BLaER1 treated with 17β-estradiol and CSF1 and Interleukin-3, amounts not matched to agents 10 nM and 100 nM (cell line): ENCODE measurements around the gene SLC1A2.

Source experiments
- H3K27ac ChIP-seq, 11 experiments: shearing (Covaris generic); formaldehyde crosslinking; 2 replicates each; pipeline ENCODE4 v1.8.1; 2022
- H3K27me3 ChIP-seq, 11 experiments: shearing (Covaris generic); formaldehyde crosslinking; 2 replicates each; pipeline ENCODE4 v1.8.1; 2022
- H3K36me3 ChIP-seq, 11 experiments: shearing (Covaris generic); formaldehyde crosslinking; 2 replicates each; pipeline ENCODE4 v1.8.1; 2022
- H3K4me1 ChIP-seq, 10 experiments: shearing (Covaris generic); formaldehyde crosslinking; 2 replicates each; pipeline ENCODE4 v1.8.1; 2022
- H3K4me2 ChIP-seq, 11 experiments: shearing (Covaris generic); formaldehyde crosslinking; 2 replicates each; pipeline ENCODE4 v1.8.1; 2022
- H3K4me3 ChIP-seq, 10 experiments: shearing (Covaris generic); formaldehyde crosslinking; 2 replicates each; pipeline ENCODE4 v1.8.1; 2022
- H3K9ac ChIP-seq, 11 experiments: shearing (Covaris generic); formaldehyde crosslinking; 2 replicates each; pipeline ENCODE4 v1.8.1; 2022
- H3K9me3 ChIP-seq, 11 experiments: shearing (Covaris generic); formaldehyde crosslinking; replicated peaks in 1 of 11; 2 replicates each; pipeline ENCODE4 v1.8.1; 2022
- H4K20me1 ChIP-seq, 11 experiments: shearing (Covaris generic); formaldehyde crosslinking; 2 replicates each; pipeline ENCODE4 v1.8.1; 2022
- Cebpa-rat ChIP-seq, 11 experiments: shearing (Covaris generic); IDR thresholded peaks; 2 replicates each; pipeline ENCODE4 v1.8.1; 2022

SLC1A2 gene

GRCh38 chr11:35330156-35330889 is 89.0 kb downstream of the SLC1A2 start:
- no peaks in the 10 kb centered on the region for H4K20me1 ChIP-seq
- H3K27me3 ChIP-seq: no peaks in the 10 kb centered on the region
- H3K4me1 ChIP-seq: peaks cover 7 to 18% (median 9%) of the 10 kb centered on the region in 10 experiments; a peak in 16 of 20 replicates
- H3K4me3 ChIP-seq: no peak overlapping the region
- no peak overlapping the region for H3K27ac ChIP-seq
- no peak overlapping the region for H3K9ac ChIP-seq
- H3K9me3 ChIP-seq: peaks cover 0 to 5% (median 0%) of the 10 kb centered on the region in 11 experiments; a peak in 2 of 22 replicates
- H3K36me3 ChIP-seq: no peaks in the 10 kb centered on the region
- TF ChIP-seq Cebpa-rat (IDR thresholded peaks at IDR 0.05): no peak
- H3K4me2 ChIP-seq: peak overlapping the region in 7 of 11 experiments; percentile 7 to 62 (median 23); a peak in 8 of 22 replicates

GRCh38 chr11:35327829-35328228 is 91.5 kb downstream of the SLC1A2 start:
- no peak for TF ChIP-seq Cebpa-rat (IDR thresholded peaks at IDR 0.05)

GRCh38 chr11:35326266-35326879 is 93.0 kb downstream of the SLC1A2 start:
- Histone ChIP-seq H3K27me3 (no peaks in the 10 kb centered on the region), H3K9me3 (no peaks in the 10 kb centered on the region), H3K27ac (no peak overlapping the region), H3K4me3 (no peak overlapping the region), H4K20me1 (no peaks in the 10 kb centered on the region), H3K36me3 (no peaks in the 10 kb centered on the region), H3K4me2 (no peak overlapping the region), H3K9ac (no peak overlapping the region), H3K4me1 (peaks cover 7 to 15% (median 11%) of the 10 kb centered on the region in 10 experiments; a peak in 17 of 20 replicates)
- no peak for TF ChIP-seq Cebpa-rat (IDR thresholded peaks at IDR 0.05)

More at GRCh38 chr11:35327829-35328228, 91.5 kb downstream of the SLC1A2 start:
- H3K9ac ChIP-seq: no peak overlapping the region
- peaks cover 0 to 5% (median 0%) of the 10 kb centered on the region in 11 experiments; a peak in 1 of 22 replicates for H3K9me3 ChIP-seq
- H3K27me3 ChIP-seq: no peaks in the 10 kb centered on the region
- no peaks in the 10 kb centered on the region for H4K20me1 ChIP-seq
- H3K4me2 ChIP-seq: no peak overlapping the region; a peak in 1 of 22 replicates
- no peaks in the 10 kb centered on the region for H3K36me3 ChIP-seq
- H3K4me3 ChIP-seq: no peak overlapping the region
- H3K27ac ChIP-seq: no peak overlapping the region
- peaks cover 7 to 18% (median 9%) of the 10 kb centered on the region in 10 experiments; a peak in 16 of 20 replicates for H3K4me1 ChIP-seq

- Histone ChIP-seq H3K4me3 (no peak overlapping the region), H3K27me3 (no peaks in the 10 kb centered on the region), H3K4me1 (peaks cover 0 to 17% (median 3%) of the 10 kb centered on the region in 10 experiments; a peak in 9 of 20 replicates), H3K36me3 (no peaks in the 10 kb centered on the region), H3K9me3 (no peaks in the 10 kb centered on the region), H4K20me1 (no peaks in the 10 kb centered on the region), H3K4me2 (no peak overlapping the region), H3K27ac (no peak overlapping the region), H3K9ac (no peak overlapping the region)
- no peak for TF ChIP-seq Cebpa-rat (IDR thresholded peaks at IDR 0.05)
Observed at GRCh38 chr11:35324981-35325380, 94.4 kb downstream of the SLC1A2 start.

GRCh38 chr11:35324183-35324886 is 95.0 kb downstream of the SLC1A2 start:
- H3K4me2 ChIP-seq: no peak overlapping the region

GRCh38 chr11:35323076-35323868 is 96.1 kb downstream of the SLC1A2 start:
- no peaks in the 10 kb centered on the region for H4K20me1 ChIP-seq
- H3K4me1 ChIP-seq: peaks cover 13 to 34% (median 16%) of the 10 kb centered on the region in 10 experiments; a peak in 17 of 20 replicates
- no peak for TF ChIP-seq Cebpa-rat (IDR thresholded peaks at IDR 0.05)
- H3K9ac ChIP-seq: no peak overlapping the region
- no peak overlapping the region for H3K27ac ChIP-seq
- H3K4me3 ChIP-seq: no peak overlapping the region
- H3K9me3 ChIP-seq: no peaks in the 10 kb centered on the region
- H3K27me3 ChIP-seq: no peaks in the 10 kb centered on the region
- no peak overlapping the region for H3K4me2 ChIP-seq
- H3K36me3 ChIP-seq: no peaks in the 10 kb centered on the region

More at GRCh38 chr11:35324183-35324886, 95.0 kb downstream of the SLC1A2 start:
- Histone ChIP-seq H3K27me3 (no peaks in the 10 kb centered on the region), H3K9ac (no peak overlapping the region), H3K27ac (no peak overlapping the region), H4K20me1 (no peaks in the 10 kb centered on the region), H3K9me3 (no peaks in the 10 kb centered on the region), H3K4me1 (peaks cover 3 to 23% (median 6%) of the 10 kb centered on the region in 10 experiments; a peak in 17 of 20 replicates), H3K36me3 (no peaks in the 10 kb centered on the region), H3K4me3 (no peak overlapping the region)
- no peak for TF ChIP-seq Cebpa-rat (IDR thresholded peaks at IDR 0.05)

GRCh38 chr11:35322318-35322979 is 96.9 kb downstream of the SLC1A2 start:
- H3K27ac ChIP-seq: no peak overlapping the region
- no peak overlapping the region for H3K9ac ChIP-seq
- H3K4me3 ChIP-seq: no peak overlapping the region
- H3K4me1 ChIP-seq: peaks cover 13 to 34% (median 17%) of the 10 kb centered on the region in 10 experiments; a peak in 17 of 20 replicates
- no peaks in the 10 kb centered on the region for H4K20me1 ChIP-seq
- no peaks in the 10 kb centered on the region for H3K36me3 ChIP-seq
- no peak overlapping the region for H3K4me2 ChIP-seq
- no peak for TF ChIP-seq Cebpa-rat (IDR thresholded peaks at IDR 0.05)
- H3K9me3 ChIP-seq: no peaks in the 10 kb centered on the region
- H3K27me3 ChIP-seq: no peaks in the 10 kb centered on the region
